Fibroblast of peridontal ligament (primary cell): ENCODE measurements around the gene ATP5F1D.

Source experiments
- DNase-seq: peaks from one replicate; pipeline ENCODE4 v3.0.0-alpha.2; 2010; ENCODE audit errors: extremely low read depth

ATP5F1D gene

GRCh38 chr19:1283207-1283916, 41.8 kb downstream of the ATP5F1D start:
- no peak for DNase-seq

- no peak for DNase-seq
Measured at GRCh38 chr19:1283917-1284292, 42.4 kb downstream of the ATP5F1D start.

GRCh38 chr19:1284293-1284978, 42.9 kb downstream of the ATP5F1D start:
- no peak for DNase-seq

- DNase-seq, result no peak
Measured at GRCh38 chr19:1284979-1285736, 43.6 kb downstream of the ATP5F1D start.

- no peak for DNase-seq
Measured at GRCh38 chr19:1285737-1286360, 44.3 kb downstream of the ATP5F1D start, which contains the start of gene EFNA2. TSS of gene EFNA2 (plus strand) at chr19:1285873. CDS start at chr19:1286169, 296 bp downstream.

GRCh38 chr19:1286487-1287353, 45.2 kb downstream of the ATP5F1D start:
- no peak for DNase-seq

- no peak for DNase-seq
Measured at GRCh38 chr19:1287354-1288225, 46.0 kb downstream of the ATP5F1D start.

GRCh38 chr19:1288226-1288612, 46.7 kb downstream of the ATP5F1D start:
- no peak for DNase-seq

- no peak for DNase-seq
Measured at GRCh38 chr19:1288833-1289685, 47.5 kb downstream of the ATP5F1D start.

- DNase-seq, result no peak
Measured at GRCh38 chr19:1289686-1290025, 48.1 kb downstream of the ATP5F1D start.

- no peak for DNase-seq
Measured at GRCh38 chr19:1290196-1290702, 48.7 kb downstream of the ATP5F1D start.

GRCh38 chr19:1290703-1291651, 49.4 kb downstream of the ATP5F1D start:
- DNase-seq, result no peak

- no peak for DNase-seq
Measured at GRCh38 chr19:1291761-1292418, 50.3 kb downstream of the ATP5F1D start.

GRCh38 chr19:1292419-1293151, 51.0 kb downstream of the ATP5F1D start:
- DNase-seq, result no peak

- no peak for DNase-seq
Measured at GRCh38 chr19:1293782-1294604, 52.4 kb downstream of the ATP5F1D start.
